K562 (cell line): ENCODE results near the gene DIPK1A. TPM values are rescaled to one million over a fixed set of nuclear protein-coding genes. Genes with fewer than 3 reads are reported as not detected.

Source experiments
- ATAC-seq: fragments of 200-7000 bp; cut with Tn5 transposase; 3 replicates; pipeline ENCODE4 v1.9.1; 2020; ENCODE audit warnings: moderate library complexity
- BruUV-seq: library from RNA; stranded (reverse); fragments of 400-500 nt; replicated peaks from 2 replicates; lab custom pipeline; 2021; lab: Mats Ljungman, UMichigan
- CTCF ChIA-PET: fragments of 300-600 bp; formaldehyde crosslinking; extraction: SDS; loops from one replicate; lab custom pipeline; 2021; ENCODE audit warnings: low intra/inter-chr PET ratio; lab: Yijun Ruan, JAX
- POLR2A ChIA-PET: fragments of 300-600, 350-650 bp; sonication (Branson Sonifier 250); formaldehyde crosslinking; extraction: SDS; loops from one replicate; lab custom pipeline; 2021; ENCODE audit warnings: antibody characterized with exemption, inconsistent platforms; lab: Yijun Ruan, JAX
- DNase-seq, 4 experiments: peaks; one replicate each; pipeline versions ENCODE4 v3.0.0 to v3.0.0-alpha.2; 2011 to 2018; ENCODE audit warnings: low spot score in 3 of 4, mixed read lengths in 3 of 4; ENCODE audit errors: extremely low read depth in 1 of 4
- FAIRE-seq: peaks from 2 replicates; lab custom pipeline; 2011; peaks lifted over from hg19 to GRCh38; lab: Jason Lieb, UNC
- H2AFZ ChIP-seq: 2 replicates; pipeline ENCODE4 v1.6.0; 2011; ENCODE audit warnings: low read depth, low read length, control low read depth, inconsistent platforms
- H3K27ac ChIP-seq: fragments of 200-600 bp; 3 replicates; pipeline ENCODE4 v1.8.0; 2011; ENCODE audit warnings: low read depth, mild to moderate bottlenecking, control low read depth, inconsistent platforms, low read length, moderate library complexity, mixed read lengths; ENCODE audit errors: extremely low read depth
- H3K27me3 ChIP-seq, 2 experiments: fragments of 300-600 bp in 1 of 2; 2 replicates in 1 of 2; 3 replicates in 1 of 2; pipeline versions ENCODE4 v1.6.0 to v1.8.0; 2011; ENCODE audit warnings: inconsistent platforms in 2 of 2, low read length in 2 of 2, mild to moderate bottlenecking in 1 of 2, mixed read lengths in 1 of 2, moderate library complexity in 1 of 2; ENCODE audit not compliant: control insufficient read depth in 2 of 2, insufficient read depth in 2 of 2
- H3K36me3 ChIP-seq: fragments of 300-600 bp; 3 replicates; pipeline ENCODE4 v1.8.0; 2011; ENCODE audit warnings: mild to moderate bottlenecking, low read length, inconsistent platforms; ENCODE audit not compliant: control insufficient read depth, insufficient read depth
- H3K4me1 ChIP-seq, 2 experiments: fragments of 200-600 bp in 1 of 2; replicated peaks in 1 of 2; 2 replicates in 1 of 2; 3 replicates in 1 of 2; pipeline versions ENCODE4 v1.5.1 to v1.8.0; 2011; ENCODE audit warnings: inconsistent platforms in 2 of 2, low read length in 2 of 2, mild to moderate bottlenecking in 1 of 2, mixed read lengths in 1 of 2, moderate library complexity in 1 of 2; ENCODE audit not compliant: control insufficient read depth in 2 of 2, insufficient read depth in 2 of 2
- H3K4me2 ChIP-seq: 2 replicates; pipeline ENCODE4 v1.6.1; 2011; ENCODE audit warnings: low read length, control low read depth, inconsistent platforms, mixed read lengths; ENCODE audit not compliant: insufficient read depth
- H3K4me3 ChIP-seq: fragments of 200-600 bp; sonication (generic), shearing (Covaris generic); 2 replicates; pipeline ENCODE4 v1.5.1; 2016; ENCODE audit warnings: control low read depth, inconsistent platforms
- H3K79me2 ChIP-seq: fragments of 200-600 bp; 3 replicates; pipeline ENCODE4 v1.8.0; 2011; ENCODE audit warnings: low read length, inconsistent platforms; ENCODE audit not compliant: control insufficient read depth, insufficient read depth
- H3K9ac ChIP-seq, 2 experiments: 2 replicates each; pipeline versions ENCODE4 v1.6.0 to v1.6.1; 2011; ENCODE audit warnings: low read depth in 2 of 2, low read length in 2 of 2, control low read depth in 1 of 2, inconsistent platforms in 1 of 2, mild to moderate bottlenecking in 1 of 2, mixed read lengths in 1 of 2; ENCODE audit not compliant: insufficient read depth in 1 of 2
- H3K9me1 ChIP-seq: one replicate; pipeline ENCODE4 v1.6.0; 2011; ENCODE audit warnings: inconsistent platforms, mild to moderate bottlenecking, low read length, moderate library complexity; ENCODE audit not compliant: control insufficient read depth, insufficient read depth
- H3K9me3 ChIP-seq: replicated peaks from 2 replicates; pipeline ENCODE4 v1.5.1; 2011; ENCODE audit warnings: low read depth, low read length, inconsistent platforms; ENCODE audit not compliant: control insufficient read depth, insufficient read depth
- H4K20me1 ChIP-seq: replicated peaks from 2 replicates; pipeline ENCODE4 v1.6.1; 2011; ENCODE audit warnings: low read length, inconsistent platforms, mixed read lengths; ENCODE audit not compliant: control insufficient read depth, insufficient read depth
- CTBP1 ChIP-seq: fragments of 450-650 bp; IDR thresholded peaks from 2 replicates; pipeline ENCODE4 v1.6.1; 2016; ENCODE audit warnings: borderline replicate concordance
- DACH1 ChIP-seq: fragments of 450-650 bp; IDR thresholded peaks from 2 replicates; pipeline ENCODE4 v1.6.1; 2018; ENCODE audit not compliant: partially characterized antibody
- FOXO4 ChIP-seq: fragments of 450-650 bp; formaldehyde crosslinking; IDR thresholded peaks from 2 replicates; pipeline ENCODE4 v1.4.0; 2020; ENCODE audit warnings: mild to moderate bottlenecking, moderate library complexity
- MBD2 ChIP-seq: sonication (generic); IDR thresholded peaks from 2 replicates; pipeline ENCODE4 v1.6.1; 2016; ENCODE audit warnings: low read depth, borderline replicate concordance
- NCOA4 ChIP-seq: fragments of 450-650 bp; IDR thresholded peaks from 2 replicates; pipeline ENCODE4 v1.6.1; 2018; ENCODE audit warnings: mild to moderate bottlenecking; ENCODE audit not compliant: partially characterized antibody
- POLR2A ChIP-seq: fragments of 450-650 bp; conservative IDR thresholded peaks from 2 replicates; pipeline ENCODE4 v1.6.1; 2016
- POLR2AphosphoS2 ChIP-seq: IDR thresholded peaks from 2 replicates; pipeline ENCODE4 v1.6.1; 2012; ENCODE audit warnings: low read length, improper control_type of control experiment
- REST ChIP-seq, 2 experiments: fragments of 450-650 bp; formaldehyde crosslinking in 1 of 2; IDR thresholded peaks; 2 replicates each; pipeline versions ENCODE4 v1.4.0 to v1.6.1; 2014 to 2020; ENCODE audit warnings: mild to moderate bottlenecking in 2 of 2, borderline replicate concordance in 1 of 2, low read depth in 1 of 2
- THRA ChIP-seq: fragments of 450-650 bp; IDR thresholded peaks from 2 replicates; pipeline ENCODE4 v1.6.1; 2017; ENCODE audit warnings: mild to moderate bottlenecking, moderate library complexity
- ZNF134 ChIP-seq: fragments of 250-450 bp; sonication (Bioruptor Pico); conservative IDR thresholded peaks from 2 replicates; pipeline ENCODE4 v1.4.0; 2020
- WGBS: fragments of 100-300 bp; shearing (Covaris generic); methylation state at CpG from one replicate; pipeline ENCODE4 v1.1.6; 2016; ENCODE audit warnings: low coverage, mixed read lengths; ENCODE audit not compliant: insufficient coverage; ENCODE audit errors: missing lambda C conversion rate; 5-methylcytosine and 5-hydroxymethylcytosine counted together
- in situ Hi-C: fragments of 300-500 bp; cut with MboI; formaldehyde crosslinking; loops from 4 replicates; pipeline ENCODE4 v1.15.0; 2018; ENCODE audit warnings: inconsistent platforms, mixed read lengths
- intact Hi-C: fragments of 100-400 bp; cut with micrococcal nuclease; formaldehyde crosslinking; loops from 2 replicates; pipeline ENCODE4 v1.14.2; 2022
- polyA plus RNA-seq, 8 experiments: library from polyadenylated mRNA; depleted of rRNA in 4 of 8; stranded (reverse) in 5 of 8; unstranded in 3 of 8; fragments of >200 nt; fragmentation: Nextera tagmentation in 2 of 8; fragmentation: Illumina TruSeq in 1 of 8; extraction: Ambion mirVana in 2 of 8; extraction: Trizol in 1 of 8; gene quantifications; 2 replicates each; pipeline versions ENCODE4 v1.2.1 to v1.2.3, GENCODE V29; 2011 to 2014; ENCODE audit warnings: inconsistent platforms in 1 of 8, missing spikeins in 1 of 8
- total RNA-seq, 7 experiments: library from RNA; depleted of rRNA in 6 of 7; stranded (reverse); fragments of >200 nt in 6 of 7; fragmentation: Illumina TruSeq in 2 of 7; extraction: Trizol in 2 of 7; gene quantifications; 2 replicates each; pipeline versions ENCODE4 v1.2.1 to v1.2.3, GENCODE V29; 2011 to 2021; ENCODE audit warnings: low replicate concordance in 1 of 7

Gene DIPK1A
- total and polyA plus RNA-seq, 9 of the 15 experiments (the other 6 are each of a cell fraction or from before 2014, with no cell fraction given), result 0.54 to 2.5 (median 1.3) TPM

GRCh38 chr1:92843429-92844352 is 117.6 kb downstream of the DIPK1A start:
- Histone ChIP-seq H3K4me3 (no peak overlapping the region), H3K79me2 (peaks cover 21% of the 10 kb centered on the region), H3K9me1 (no peaks in the 10 kb centered on the region), H3K4me2 (no peak overlapping the region), H3K36me3 (peaks cover 56% of the 10 kb centered on the region), H4K20me1 (peaks cover 13% of the 10 kb centered on the region), H3K4me1 (no peaks in the 10 kb centered on the region), H3K9ac (no peak overlapping the region), H3K9me3 (no peaks in the 10 kb centered on the region), H2AFZ (no peak overlapping the region), H3K27ac (no peak overlapping the region; the same call in 2 of the 3 replicates), H3K27me3 (no peaks in the 10 kb centered on the region)
- WGBS, result 73% methylated on average over 8 of the region's 8 CpGs
- in situ Hi-C loops (no loop called here), intact Hi-C loops (no loop called here)
- POLR2A ChIA-PET, result interaction anchor here (1.2 to 3.3 kb wide), 5 partner anchors 8 to 56 kb away, joined by 3 to 26 read pairs (median 10); partner anchors contain the start of gene RPL5
- DNase-seq, result no peak
- CTCF ChIA-PET, result no interaction called here
- no TSS peak for BruUV-seq
- no peak for FAIRE-seq
- peak; percentile 54 for ATAC-seq
- peak; percentile 55 for TF ChIP-seq DACH1
- no peak for TF ChIP-seq MBD2
- TF ChIP-seq NCOA4, result no peak
- TF ChIP-seq THRA, result no peak
- no peak for TF ChIP-seq REST (IDR thresholded peaks at IDR 0.05; ENCODE audit: borderline replicate concordance)
- no peak for TF ChIP-seq REST (CRISPR knock-in tag; IDR thresholded peaks at IDR 0.05; ENCODE audit: low read depth)
- no peak for TF ChIP-seq CTBP1
- TF ChIP-seq ZNF134, result no peak
- TF ChIP-seq FOXO4, result no peak
- TF ChIP-seq POLR2A, result 0 out of 2 replicates have a peak, but pooled peaks have one; percentile 6
- peak; percentile 56; the same call in 1 of the 2 replicates for TF ChIP-seq POLR2AphosphoS2
